ENCODE results near the gene MYBPC2. TPM values are rescaled to one million over a fixed set of nuclear protein-coding genes. Genes with fewer than 3 reads are reported as not detected.

The MYBPC2 gene
- total RNA-seq, 1 donor: not detected

DNA sequence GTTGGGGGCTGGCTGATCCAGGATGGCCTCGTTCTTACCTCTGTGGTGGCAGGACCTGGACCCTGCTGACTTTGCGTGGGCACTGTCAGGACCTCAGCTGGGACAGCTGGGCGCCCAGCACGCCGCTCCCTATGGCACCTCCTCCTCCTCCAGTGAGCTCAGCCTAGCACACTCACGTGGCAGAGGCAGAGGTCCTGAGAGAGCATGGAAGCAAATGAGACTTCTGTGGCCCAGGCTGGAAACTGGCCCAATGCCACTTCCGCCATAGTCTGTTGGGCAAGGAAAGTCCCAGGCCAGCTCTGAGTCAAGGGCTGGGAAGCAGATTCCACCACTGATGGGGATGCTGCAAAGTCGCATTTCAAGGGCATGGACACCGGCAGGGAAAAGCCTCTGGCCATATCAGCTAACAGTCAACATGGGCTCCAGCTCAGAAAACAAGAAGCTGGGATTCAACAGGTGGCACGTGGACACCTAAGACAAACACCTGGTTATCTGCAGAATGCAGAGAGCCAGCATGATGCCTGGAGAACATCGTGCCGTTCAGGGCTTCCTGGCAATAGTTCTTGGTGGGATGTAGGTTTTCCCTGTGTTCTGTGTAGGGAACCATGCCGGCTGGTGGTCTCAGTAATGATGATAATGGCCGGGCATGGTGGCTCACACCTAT, 16.7 kb downstream of the MYBPC2 start:
- DNase-seq (ENCODE audit: low read depth): no peak

DNA sequence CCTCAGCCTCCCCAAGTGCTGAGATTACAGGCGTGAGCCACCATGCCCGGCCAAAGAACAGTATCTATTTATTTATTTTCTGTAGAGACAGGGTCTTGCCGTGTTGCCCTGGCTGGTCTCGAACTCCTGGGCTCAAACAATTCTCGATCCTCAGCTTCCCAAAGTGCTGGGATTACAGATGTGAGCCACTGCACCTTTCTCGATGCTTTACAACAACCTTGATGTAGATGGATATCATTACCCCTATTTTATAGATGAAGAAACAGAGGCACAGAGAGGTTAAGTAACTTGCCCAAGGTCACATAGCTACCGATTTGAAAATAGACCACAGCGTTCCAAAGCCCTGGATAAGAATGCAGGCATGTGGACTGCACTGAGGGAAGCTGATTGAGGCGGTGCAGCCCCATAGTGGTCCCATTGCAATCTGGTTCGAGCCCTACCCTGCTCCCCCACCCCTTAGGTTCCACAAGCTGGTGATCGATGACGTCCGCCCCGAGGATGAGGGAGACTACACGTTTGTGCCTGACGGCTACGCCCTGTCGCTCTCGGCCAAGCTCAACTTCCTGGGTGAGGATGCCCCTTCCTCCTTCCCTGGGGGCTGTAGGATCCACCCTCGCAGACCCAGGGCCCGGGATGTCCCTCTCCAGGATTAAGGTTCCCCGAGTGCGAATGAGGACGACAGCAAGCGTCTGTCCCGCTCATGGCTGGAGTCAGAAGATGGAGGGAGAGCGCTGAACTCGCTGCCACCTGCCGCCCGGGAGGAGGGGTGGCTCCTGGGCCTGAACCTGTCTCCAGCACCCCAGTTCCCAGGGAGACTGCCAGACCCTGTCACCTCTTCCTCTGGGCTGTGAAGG, 17.9 kb downstream of the MYBPC2 start:
- TF ChIP-seq, protein P1, sequence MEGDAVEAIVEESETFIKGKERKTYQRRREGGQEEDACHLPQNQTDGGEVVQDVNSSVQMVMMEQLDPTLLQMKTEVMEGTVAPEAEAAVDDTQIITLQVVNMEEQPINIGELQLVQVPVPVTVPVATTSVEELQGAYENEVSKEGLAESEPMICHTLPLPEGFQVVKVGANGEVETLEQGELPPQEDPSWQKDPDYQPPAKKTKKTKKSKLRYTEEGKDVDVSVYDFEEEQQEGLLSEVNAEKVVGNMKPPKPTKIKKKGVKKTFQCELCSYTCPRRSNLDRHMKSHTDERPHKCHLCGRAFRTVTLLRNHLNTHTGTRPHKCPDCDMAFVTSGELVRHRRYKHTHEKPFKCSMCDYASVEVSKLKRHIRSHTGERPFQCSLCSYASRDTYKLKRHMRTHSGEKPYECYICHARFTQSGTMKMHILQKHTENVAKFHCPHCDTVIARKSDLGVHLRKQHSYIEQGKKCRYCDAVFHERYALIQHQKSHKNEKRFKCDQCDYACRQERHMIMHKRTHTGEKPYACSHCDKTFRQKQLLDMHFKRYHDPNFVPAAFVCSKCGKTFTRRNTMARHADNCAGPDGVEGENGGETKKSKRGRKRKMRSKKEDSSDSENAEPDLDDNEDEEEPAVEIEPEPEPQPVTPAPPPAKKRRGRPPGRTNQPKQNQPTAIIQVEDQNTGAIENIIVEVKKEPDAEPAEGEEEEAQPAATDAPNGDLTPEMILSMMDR (IDR thresholded peaks at IDR 0.05; ENCODE audit: insufficient read depth, low read depth, low read length): no peak
- no peak for DNase-seq (ENCODE audit: low read depth)
- H3K4me3 ChIP-seq (ENCODE audit: low read depth, low read length): no peak overlapping the region

More for the DNA sequence above, 16.7 kb downstream of the MYBPC2 start:
- TF ChIP-seq, protein P1 (IDR thresholded peaks at IDR 0.05; ENCODE audit: insufficient read depth, low read depth, low read length): no peak
- no peak overlapping the region for H3K4me3 ChIP-seq (ENCODE audit: low read depth, low read length)

GRCh38 chr19:50451223-50451534, 18.5 kb downstream of the MYBPC2 start:
- no peak overlapping the region for H3K4me3 ChIP-seq (ENCODE audit: low read depth, low read length)
- DNase-seq (ENCODE audit: low read depth): no peak
- TF ChIP-seq, protein P1 (IDR thresholded peaks at IDR 0.05; ENCODE audit: insufficient read depth, low read depth, low read length): no peak

GRCh38 chr19:50453243-50453642, 20.6 kb downstream of the MYBPC2 start:
- TF ChIP-seq, protein P1 (IDR thresholded peaks at IDR 0.05; ENCODE audit: insufficient read depth, low read depth, low read length): no peak
- H3K4me3 ChIP-seq (ENCODE audit: low read depth, low read length): no peak overlapping the region
- no peak for DNase-seq (ENCODE audit: low read depth)

- TF ChIP-seq, protein P1 (IDR thresholded peaks at IDR 0.05; ENCODE audit: insufficient read depth, low read depth, low read length): no peak
- no peak overlapping the region for H3K4me3 ChIP-seq (ENCODE audit: low read depth, low read length)
- no peak for DNase-seq (ENCODE audit: low read depth)
Observed at GRCh38 chr19:50455992-50456391, 23.3 kb downstream of the MYBPC2 start.

DNA sequence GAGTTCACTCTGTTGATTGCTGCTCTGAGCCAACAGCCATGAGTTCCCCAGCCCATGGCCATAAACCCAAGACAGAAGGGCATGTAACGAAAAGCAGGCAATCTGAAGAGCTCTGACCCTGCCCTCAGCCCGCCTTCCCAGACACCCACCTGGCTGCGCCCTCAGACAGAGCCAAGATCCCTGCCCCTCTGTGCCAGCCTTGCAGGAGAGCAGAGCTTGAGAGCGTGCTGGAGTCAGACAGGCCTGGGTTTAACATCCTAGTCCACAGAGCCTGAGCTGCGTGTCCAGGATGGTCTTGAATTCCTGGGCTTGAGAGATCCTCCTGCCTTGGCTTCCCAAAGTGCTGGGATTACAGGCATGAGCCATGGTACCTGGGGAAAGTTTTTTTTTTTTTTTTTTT, 24.6 kb downstream of the MYBPC2 start:
- TF ChIP-seq, protein P1 (IDR thresholded peaks at IDR 0.05; ENCODE audit: insufficient read depth, low read depth, low read length): no peak
- H3K4me3 ChIP-seq (ENCODE audit: low read depth, low read length): no peak overlapping the region
- DNase-seq (ENCODE audit: low read depth): no peak

Data from fibroblast of villous mesenchyme (primary cell).